A549 (cell line): ENCODE data around the gene CIDEA.

Experiments used
- BHLHE40 ChIP-seq: IDR thresholded peaks from 2 replicates; pipeline ENCODE4 v1.6.1; 2012; ENCODE audit warnings: low read depth, low read length, inconsistent platforms
- CEBPB ChIP-seq, 2 experiments: fragments of >200 bp in 1 of 2; sonication (Bioruptor Twin) in 1 of 2; formaldehyde crosslinking in 1 of 2; IDR thresholded peaks; 2 replicates each; pipeline ENCODE4 v1.6.1; 2012 to 2016
- ELK1 ChIP-seq: fragments of 150-350 bp; IDR thresholded peaks from 2 replicates; pipeline ENCODE4 v1.6.1; 2014; ENCODE audit warnings: low read depth, mild to moderate bottlenecking, low read length
- EP300 ChIP-seq, 2 experiments: fragments of >200 bp; sonication (Bioruptor Twin); formaldehyde crosslinking; IDR thresholded peaks; 2 replicates in 1 of 2; 3 replicates in 1 of 2; pipeline ENCODE4 v1.6.1; 2016 to 2017
- HDAC2 ChIP-seq: fragments of 200-600 bp; sonication (generic); IDR thresholded peaks from 2 replicates; pipeline ENCODE4 v1.6.1; 2016
- JUN ChIP-seq, 2 experiments: fragments of >200 bp; sonication (Bioruptor Twin); formaldehyde crosslinking; IDR thresholded peaks; 2 replicates in 1 of 2; 3 replicates in 1 of 2; pipeline ENCODE4 v1.6.1; 2016 to 2017
- MAFK ChIP-seq: fragments of 450-650 bp; IDR thresholded peaks from 2 replicates; pipeline ENCODE4 v1.6.1; 2014; ENCODE audit not compliant: partially characterized antibody
- PHF8 ChIP-seq: fragments of 200-600 bp; sonication (generic); IDR thresholded peaks from 2 replicates; pipeline ENCODE4 v1.6.1; 2016; ENCODE audit warnings: low read depth, mild to moderate bottlenecking, antibody characterized with exemption, moderate library complexity, borderline replicate concordance
- RAD21 ChIP-seq, 2 experiments: fragments of >200 bp in 1 of 2; sonication (Bioruptor Twin) in 1 of 2; formaldehyde crosslinking in 1 of 2; IDR thresholded peaks in 1 of 2; conservative IDR thresholded peaks in 1 of 2; 2 replicates in 1 of 2; 3 replicates in 1 of 2; pipeline ENCODE4 v1.6.1; 2012 to 2018; ENCODE audit warnings: inconsistent platforms in 1 of 2
- RFX5 ChIP-seq: fragments of 450-650 bp; IDR thresholded peaks from 2 replicates; pipeline ENCODE4 v1.7.1; 2014; ENCODE audit warnings: antibody characterized with exemption, mild to moderate bottlenecking, moderate library complexity
- ZFP36 ChIP-seq: fragments of 450-650 bp; IDR thresholded peaks from 2 replicates; pipeline ENCODE4 v1.6.1; 2014; ENCODE audit warnings: borderline replicate concordance; ENCODE audit not compliant: partially characterized antibody
- TF ChIP-seq, protein P1 (sequence below): fragments of >200 bp; sonication (Bioruptor Twin); formaldehyde crosslinking; IDR thresholded peaks from 3 replicates; pipeline ENCODE4 v1.5.1; 2016

- no peak for TF ChIP-seq JUN (IDR thresholded peaks at IDR 0.05)
- TF ChIP-seq HDAC2: no peak
- no peak for TF ChIP-seq RFX5
- no peak for TF ChIP-seq ZFP36
- TF ChIP-seq ELK1: no peak
- TF ChIP-seq, protein P1, sequence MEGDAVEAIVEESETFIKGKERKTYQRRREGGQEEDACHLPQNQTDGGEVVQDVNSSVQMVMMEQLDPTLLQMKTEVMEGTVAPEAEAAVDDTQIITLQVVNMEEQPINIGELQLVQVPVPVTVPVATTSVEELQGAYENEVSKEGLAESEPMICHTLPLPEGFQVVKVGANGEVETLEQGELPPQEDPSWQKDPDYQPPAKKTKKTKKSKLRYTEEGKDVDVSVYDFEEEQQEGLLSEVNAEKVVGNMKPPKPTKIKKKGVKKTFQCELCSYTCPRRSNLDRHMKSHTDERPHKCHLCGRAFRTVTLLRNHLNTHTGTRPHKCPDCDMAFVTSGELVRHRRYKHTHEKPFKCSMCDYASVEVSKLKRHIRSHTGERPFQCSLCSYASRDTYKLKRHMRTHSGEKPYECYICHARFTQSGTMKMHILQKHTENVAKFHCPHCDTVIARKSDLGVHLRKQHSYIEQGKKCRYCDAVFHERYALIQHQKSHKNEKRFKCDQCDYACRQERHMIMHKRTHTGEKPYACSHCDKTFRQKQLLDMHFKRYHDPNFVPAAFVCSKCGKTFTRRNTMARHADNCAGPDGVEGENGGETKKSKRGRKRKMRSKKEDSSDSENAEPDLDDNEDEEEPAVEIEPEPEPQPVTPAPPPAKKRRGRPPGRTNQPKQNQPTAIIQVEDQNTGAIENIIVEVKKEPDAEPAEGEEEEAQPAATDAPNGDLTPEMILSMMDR: no peak
- no peak for TF ChIP-seq MAFK
- TF ChIP-seq EP300 (IDR thresholded peaks at IDR 0.05): no peak
- TF ChIP-seq PHF8: no peak
- no peak for TF ChIP-seq BHLHE40
- no peak for TF ChIP-seq CEBPB (IDR thresholded peaks at IDR 0.05)
- TF ChIP-seq RAD21 (conservative IDR thresholded peaks at IDR 0.05 in 1 of 2, IDR thresholded peaks at IDR 0.05 in 1 of 2): no peak
Observed at GRCh38 chr18:12253027-12253426, 1.1 kb upstream of the CIDEA start.
